ENCODE data around the gene SDCCAG8.

The SDCCAG8 gene

DNA sequence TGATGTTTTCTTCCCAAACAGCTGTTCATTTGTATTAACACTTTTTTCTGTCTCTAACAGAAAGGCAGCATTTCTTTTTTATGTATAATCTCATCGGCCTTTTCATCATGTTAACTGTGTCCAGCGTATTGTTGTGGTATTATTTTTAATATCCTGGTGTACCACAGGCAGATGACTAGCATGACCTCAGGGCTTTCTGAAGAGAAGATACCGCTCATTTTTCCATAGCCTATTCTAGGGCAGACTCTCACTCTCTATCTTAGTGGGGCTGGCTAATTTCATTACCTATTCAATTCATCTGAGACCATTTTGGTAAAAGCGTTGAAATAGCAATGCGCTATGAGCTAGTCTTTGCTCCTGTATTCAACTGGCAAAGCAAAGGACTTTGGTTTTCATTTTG is 209.9 kb downstream of the SDCCAG8 start:
- no peak for DNase-seq

- no peak for DNase-seq
Measured at GRCh38 chr1:243469497-243469896, 213.7 kb downstream of the SDCCAG8 start.

GRCh38 chr1:243470502-243470901 is 214.7 kb downstream of the SDCCAG8 start:
- no peak for DNase-seq

DNA sequence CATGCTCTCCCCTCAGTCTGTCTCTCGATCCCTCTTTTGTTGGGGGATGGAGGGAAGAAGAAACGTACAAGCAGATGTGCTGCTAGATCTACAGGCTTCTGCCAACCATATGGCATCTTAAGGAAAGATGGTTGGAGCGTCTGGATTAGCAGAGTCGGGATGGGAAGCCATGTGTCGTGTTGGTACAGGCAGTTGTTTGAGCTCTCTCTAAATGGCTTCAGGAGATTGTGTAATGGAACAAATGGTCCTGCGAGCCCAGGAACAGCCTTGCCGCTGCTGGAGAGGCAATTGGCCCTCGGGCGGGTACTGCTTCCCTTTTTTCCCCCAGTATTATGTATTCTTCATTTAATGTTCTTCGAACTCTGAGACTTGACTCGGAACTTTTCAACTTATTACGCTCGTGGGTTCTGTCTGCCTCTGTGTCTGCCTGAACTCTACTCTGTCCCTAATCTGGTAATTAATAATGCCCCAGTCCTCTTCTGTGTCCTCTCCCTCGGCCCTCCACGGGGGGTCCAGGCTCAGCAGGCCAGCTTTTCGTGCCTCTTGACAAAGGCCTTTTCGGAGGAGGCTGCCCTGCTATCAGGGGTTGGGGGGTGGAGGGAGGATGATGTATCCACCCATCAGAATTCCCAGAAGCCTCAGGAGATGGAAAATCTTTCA is 215.3 kb downstream of the SDCCAG8 start:
- DNase-seq: no peak

- DNase-seq: no peak
Measured at GRCh38 chr1:243471754-243472745, 216.2 kb downstream of the SDCCAG8 start.

- DNase-seq: no peak
Measured at GRCh38 chr1:243473227-243474135, 217.6 kb downstream of the SDCCAG8 start.

GRCh38 chr1:243474136-243474881 is 218.5 kb downstream of the SDCCAG8 start:
- no peak for DNase-seq

DNA sequence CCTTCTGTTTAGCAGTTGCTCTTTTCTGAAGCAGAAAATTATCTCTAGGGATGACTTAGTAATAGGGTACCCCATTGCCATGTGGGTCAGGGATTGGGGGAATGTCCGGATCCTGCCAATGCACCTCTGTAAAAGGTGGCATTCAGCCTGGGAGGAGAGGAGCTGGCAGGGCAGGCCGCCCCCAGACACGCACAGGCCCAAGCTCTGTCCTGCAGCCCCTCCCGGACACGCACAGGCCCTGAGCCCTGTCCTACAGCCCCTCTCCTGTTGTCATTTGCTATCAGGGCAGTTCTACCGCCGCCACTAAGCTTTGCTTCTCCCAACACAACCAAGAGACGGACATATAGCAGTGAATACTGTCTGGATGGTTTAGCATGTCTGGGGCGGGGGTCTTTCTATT is 219.1 kb downstream of the SDCCAG8 start:
- DNase-seq: no peak

- no peak for DNase-seq
Measured at GRCh38 chr1:243475966-243476365, 220.1 kb downstream of the SDCCAG8 start.

- DNase-seq: no peak
Measured at GRCh38 chr1:243477731-243478290, 222.0 kb downstream of the SDCCAG8 start.

DNA sequence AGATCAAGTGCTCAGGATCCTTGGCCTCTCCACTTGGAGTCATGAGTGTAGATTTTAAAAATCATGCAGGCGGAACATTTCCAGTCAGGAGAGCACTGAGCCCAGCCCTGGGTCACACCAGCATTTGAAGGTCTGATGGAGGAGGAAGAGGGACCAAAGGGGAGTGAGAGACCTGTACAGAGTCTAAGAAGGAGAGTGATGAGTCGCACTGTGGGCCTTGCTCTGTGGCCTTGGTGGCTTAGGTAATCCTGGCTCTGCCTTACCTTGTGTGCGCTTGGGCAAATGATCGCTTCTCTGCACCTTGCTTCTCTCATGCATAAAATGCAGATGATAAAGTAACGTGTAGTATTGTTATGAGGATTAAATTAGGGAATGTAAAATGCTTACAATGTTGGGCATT is 225.3 kb downstream of the SDCCAG8 start:
- no peak for DNase-seq

GRCh38 chr1:243482141-243483022 is 226.5 kb downstream of the SDCCAG8 start:
- no peak for DNase-seq

GRCh38 chr1:243483071-243483771 is 227.4 kb downstream of the SDCCAG8 start:
- DNase-seq: no peak

DNA sequence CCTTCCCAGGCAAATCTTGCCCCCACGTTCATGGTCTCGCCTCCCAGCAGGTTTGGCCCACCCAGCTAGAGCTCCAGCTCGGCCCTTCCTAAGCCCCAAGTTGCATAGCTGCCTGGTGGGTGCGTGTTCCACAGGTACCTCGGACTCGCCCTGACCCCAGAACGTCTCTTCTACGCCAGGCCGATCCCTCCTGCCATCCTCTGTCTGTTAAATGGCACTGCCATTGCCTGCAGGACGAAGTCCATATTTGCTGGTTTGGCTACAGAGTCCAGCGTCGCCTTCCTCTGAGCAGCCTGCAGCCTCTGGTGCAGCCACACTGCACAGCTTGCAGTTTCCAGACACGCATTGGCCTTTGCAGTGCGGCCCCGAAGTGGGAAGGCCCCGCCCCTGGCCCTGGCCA is 228.1 kb downstream of the SDCCAG8 start:
- no peak for DNase-seq

DNA sequence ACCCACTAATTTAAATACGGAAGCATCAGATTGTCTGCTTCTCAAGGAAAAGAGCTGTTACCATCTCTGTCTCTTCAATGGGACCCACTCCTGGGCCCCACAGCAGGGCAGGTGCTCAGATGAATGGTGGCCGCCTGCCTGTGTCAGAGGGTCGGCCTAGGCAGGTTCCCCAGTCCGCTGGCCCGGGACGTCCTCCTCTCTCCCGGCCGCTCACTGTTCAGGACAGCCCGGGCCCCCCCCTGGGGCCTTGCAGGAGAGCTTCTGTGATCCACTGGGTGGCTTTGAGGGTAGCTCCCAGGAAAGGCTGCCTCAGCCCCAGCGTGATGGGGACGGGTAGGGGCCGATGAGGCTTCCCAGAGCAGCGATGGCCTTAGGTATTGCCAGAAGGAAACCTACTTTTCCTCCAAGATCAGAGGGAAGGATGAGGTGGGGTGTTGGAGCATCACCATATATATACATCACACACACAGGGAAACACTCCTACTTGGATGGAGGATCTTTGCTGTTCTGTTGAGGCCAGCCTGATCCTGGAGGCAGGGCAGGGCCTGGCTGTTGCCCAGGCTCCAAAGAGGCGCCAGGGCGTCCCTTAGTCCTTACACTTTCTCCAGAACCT is 231.3 kb downstream of the SDCCAG8 start:
- no peak for DNase-seq

- no peak for DNase-seq
Measured at GRCh38 chr1:243487649-243488227, 231.9 kb downstream of the SDCCAG8 start.

- no peak for DNase-seq
Measured at GRCh38 chr1:243488459-243489157, 232.8 kb downstream of the SDCCAG8 start.

- no peak for DNase-seq
Measured at GRCh38 chr1:243489158-243489527, 233.3 kb downstream of the SDCCAG8 start.

Measured in SHP77 treated with DMSO at 0.1 percent for 48 hours (cell line).